CD14-positive monocyte (primary cell): ENCODE results near the gene MORN1. TPM values are rescaled to one million over a fixed set of nuclear protein-coding genes. Genes with fewer than 3 reads are reported as not detected.

Source experiments
- DNase-seq, 3 donors: peaks; one replicate each; pipeline ENCODE4 v3.0.0-alpha.2; 2011 to 2022
- H2AFZ ChIP-seq: 2 replicates; pipeline ENCODE4 v1.6.0; 2012; ENCODE audit warnings: mild to moderate bottlenecking, low read depth, low read length, inconsistent platforms; ENCODE audit not compliant: insufficient read depth, poor library complexity, severe bottlenecking
- H3K27ac ChIP-seq, 2 donors: 1 replicate in 1 of 2; 2 replicates in 1 of 2; pipeline ENCODE4 v1.5.1; 2012 to 2013; ENCODE audit warnings: low read length in 2 of 2, control low read depth in 1 of 2, inconsistent platforms in 1 of 2, low read depth in 1 of 2, mild to moderate bottlenecking in 1 of 2
- H3K27me3 ChIP-seq, 2 donors: one replicate each; pipeline versions ENCODE4 v1.6.0 to v1.6.1; 2011 to 2013; ENCODE audit warnings: low read length in 2 of 2; ENCODE audit not compliant: control insufficient read depth in 2 of 2, insufficient read depth in 2 of 2
- H3K36me3 ChIP-seq, 2 donors: replicated peaks in 1 of 2; 1 replicate in 1 of 2; 2 replicates in 1 of 2; pipeline versions ENCODE4 v1.5.1 to v1.6.1; 2012 to 2013; ENCODE audit warnings: low read length in 2 of 2, control low read depth in 1 of 2, inconsistent platforms in 1 of 2, mild to moderate bottlenecking in 1 of 2; ENCODE audit not compliant: insufficient read depth in 2 of 2, control insufficient read depth in 1 of 2
- H3K4me1 ChIP-seq, 2 donors: 1 replicate in 1 of 2; 2 replicates in 1 of 2; pipeline versions ENCODE4 v1.5.1 to v1.6.1; 2012 to 2013; ENCODE audit warnings: low read length in 2 of 2, control low read depth in 1 of 2, inconsistent platforms in 1 of 2, mild to moderate bottlenecking in 1 of 2, moderate library complexity in 1 of 2; ENCODE audit not compliant: insufficient read depth in 2 of 2, control insufficient read depth in 1 of 2
- H3K4me2 ChIP-seq: replicated peaks from 2 replicates; pipeline ENCODE3; 2012; ENCODE audit warnings: low read length, moderate library complexity, mild to moderate bottlenecking; ENCODE audit not compliant: poor library complexity, severe bottlenecking; ENCODE audit errors: extremely low read depth
- H3K4me3 ChIP-seq, 3 experiments: fragments of 200-600 bp in 1 of 3; sonication (generic) in 1 of 3; replicated peaks in 1 of 3; 1 replicate in 2 of 3; 2 replicates in 1 of 3; pipeline ENCODE4 v1.5.1; 2011 to 2013; ENCODE audit warnings: low read length in 3 of 3, mild to moderate bottlenecking in 3 of 3, control low read depth in 2 of 3, low read depth in 2 of 3, inconsistent platforms in 1 of 3, moderate library complexity in 1 of 3
- H3K79me2 ChIP-seq: 2 replicates; pipeline ENCODE4 v1.6.0; 2012; ENCODE audit warnings: mild to moderate bottlenecking, control low read depth, inconsistent platforms, low read length, moderate library complexity; ENCODE audit not compliant: insufficient read depth
- H3K9ac ChIP-seq: 2 replicates; pipeline ENCODE4 v1.6.0; 2017; ENCODE audit warnings: low read length, mild to moderate bottlenecking; ENCODE audit not compliant: insufficient read depth, poor library complexity, severe bottlenecking
- H3K9me3 ChIP-seq, 2 donors: replicated peaks in 1 of 2; 1 replicate in 1 of 2; 2 replicates in 1 of 2; pipeline versions ENCODE4 v1.5.1 to v1.6.1; 2012 to 2013; ENCODE audit warnings: low read length in 2 of 2, control low read depth in 1 of 2; ENCODE audit not compliant: control insufficient read depth in 1 of 2, insufficient read depth in 1 of 2
- H4K20me1 ChIP-seq: 2 replicates; pipeline ENCODE4 v1.6.0; 2012; ENCODE audit warnings: mild to moderate bottlenecking, low read length, control low read depth, moderate library complexity; ENCODE audit not compliant: insufficient read depth
- H3K27ac Mint-ChIP-seq, 7 donors: one replicate each; pipeline ENCODE4 v1.8.0; 2020; ENCODE audit warnings: mild to moderate bottlenecking in 7 of 7, mixed read lengths in 7 of 7, moderate library complexity in 6 of 7, inconsistent platforms in 2 of 7
- H3K27me3 Mint-ChIP-seq, 3 donors: one replicate each; pipeline ENCODE4 v1.8.0; 2021 to 2022; ENCODE audit warnings: low read depth in 3 of 3, mild to moderate bottlenecking in 3 of 3, mixed read lengths in 3 of 3, moderate library complexity in 3 of 3, inconsistent platforms in 1 of 3
- H3K36me3 Mint-ChIP-seq, 2 donors: one replicate each; pipeline ENCODE4 v1.8.0; 2020; ENCODE audit warnings: mixed read lengths in 2 of 2, inconsistent platforms in 1 of 2, mild to moderate bottlenecking in 1 of 2
- H3K4me1 Mint-ChIP-seq: one replicate; pipeline ENCODE4 v1.8.0; 2020; ENCODE audit warnings: mild to moderate bottlenecking, mixed read lengths
- H3K4me3 Mint-ChIP-seq, 2 donors: one replicate each; pipeline ENCODE4 v1.8.0; 2020; ENCODE audit warnings: mild to moderate bottlenecking in 2 of 2, mixed read lengths in 2 of 2, moderate library complexity in 1 of 2
- H3K9me3 Mint-ChIP-seq, 7 donors: one replicate each; pipeline ENCODE4 v1.8.0; 2020 to 2022; ENCODE audit warnings: mixed read lengths in 7 of 7, mild to moderate bottlenecking in 6 of 7, moderate library complexity in 6 of 7, inconsistent platforms in 2 of 7
- CTCF ChIP-seq: fragments of 200-600 bp; IDR thresholded peaks from one replicate; pipeline ENCODE4 v1.8.0; 2022; ENCODE audit warnings: antibody characterized with exemption, mild to moderate bottlenecking
- WGBS: methylation state at CpG from one replicate; pipeline ENCODE4 v1.1.5; 2013; ENCODE audit warnings: missing lambda C conversion rate; ENCODE audit not compliant: insufficient coverage; 5-methylcytosine and 5-hydroxymethylcytosine counted together
- intact Hi-C, 2 donors: fragments of 100-400 bp; cut with micrococcal nuclease; formaldehyde crosslinking; loops; one replicate each; pipeline versions ENCODE4 v1.15.0 to v1.15.1; 2023
- polyA plus RNA-seq, 3 donors: library from polyadenylated mRNA; depleted of rRNA in 1 of 3; unstranded in 2 of 3; stranded (reverse) in 1 of 3; fragments of 300-500 nt in 2 of 3; fragments of >200 nt in 1 of 3; fragmentation: Illumina TruSeq in 2 of 3; gene quantifications; 1 replicate in 2 of 3; 2 replicates in 1 of 3; pipeline ENCODE4 v1.2.3, GENCODE V29; 2012 to 2021

The MORN1 gene
- polyA plus RNA-seq, 3 donors, result 1.5 to 3.0 (median 1.7) TPM

GRCh38 chr1:2337081-2337480, 54.3 kb downstream of the MORN1 start:
- Mint-ChIP-seq H3K36me3 (no peaks in the 10 kb centered on the region), H3K4me3 (no peak overlapping the region), H3K9me3 (peaks cover 0 to 2% (median 0%) of the 10 kb centered on the region in 7 donors), H3K27ac (no peak overlapping the region), H3K27me3 (peaks cover 4 to 15% (median 7%) of the 10 kb centered on the region in 3 donors), H3K4me1 (no peaks in the 10 kb centered on the region)
- no peaks in the 10 kb centered on the region for H4K20me1 ChIP-seq
- no peak overlapping the region for H3K4me2 ChIP-seq
- no peaks in the 10 kb centered on the region for H3K79me2 ChIP-seq
- H3K4me3 ChIP-seq, result no peak overlapping the region
- H2AFZ ChIP-seq, result no peak overlapping the region
- H3K27me3 ChIP-seq, result no peaks in the 10 kb centered on the region
- DNase-seq, result no peak
- 93% methylated on average over 22 of the region's 23 CpGs for WGBS
- TF ChIP-seq CTCF, result no peak
- no peak overlapping the region for H3K9ac ChIP-seq
- H3K9me3 ChIP-seq, result no peaks in the 10 kb centered on the region
- intact Hi-C loops, result no loop called here
- H3K36me3 ChIP-seq, result no peaks in the 10 kb centered on the region
- H3K27ac ChIP-seq, result no peak overlapping the region
- no peaks in the 10 kb centered on the region for H3K4me1 ChIP-seq

GRCh38 chr1:2336499-2336898, 54.9 kb downstream of the MORN1 start:
- Mint-ChIP-seq H3K9me3 (peaks cover 0 to 2% (median 0%) of the 10 kb centered on the region in 7 donors), H3K27ac (no peak overlapping the region), H3K4me3 (no peak overlapping the region), H3K36me3 (no peaks in the 10 kb centered on the region), H3K27me3 (peaks cover 4 to 12% (median 7%) of the 10 kb centered on the region in 3 donors), H3K4me1 (no peaks in the 10 kb centered on the region)
- 80% methylated on average over 9 of the region's 11 CpGs for WGBS
- no peak overlapping the region for H2AFZ ChIP-seq
- no peak overlapping the region for H3K9ac ChIP-seq
- no peaks in the 10 kb centered on the region for H3K36me3 ChIP-seq
- H3K4me1 ChIP-seq, result no peaks in the 10 kb centered on the region
- no peak overlapping the region for H3K27ac ChIP-seq
- no peaks in the 10 kb centered on the region for H3K9me3 ChIP-seq
- H3K79me2 ChIP-seq, result no peaks in the 10 kb centered on the region
- H3K4me3 ChIP-seq, result no peak overlapping the region
- H3K4me2 ChIP-seq, result no peak overlapping the region
- no peak for DNase-seq
- H3K27me3 ChIP-seq, result no peaks in the 10 kb centered on the region
- H4K20me1 ChIP-seq, result no peaks in the 10 kb centered on the region
- no peak for TF ChIP-seq CTCF
- intact Hi-C loops, result no loop called here
